HepG2 (cell line): ENCODE data around the gene CTSA. TPM values are rescaled to one million over a fixed set of nuclear protein-coding genes. Genes with fewer than 3 reads are reported as not detected.

Source experiments
- AGO1 ChIP-seq: fragments of 200-400 bp; formaldehyde crosslinking; IDR thresholded peaks from 2 replicates; pipeline ENCODE4 v1.6.1; 2017; ENCODE audit warnings: mild to moderate bottlenecking, low read depth, low read length, moderate library complexity; ENCODE audit not compliant: poor library complexity, severe bottlenecking
- AKAP8 ChIP-seq: sonication (generic); formaldehyde crosslinking; IDR thresholded peaks from 2 replicates; pipeline ENCODE4 v1.5.1; 2020; ENCODE audit warnings: mild to moderate bottlenecking, missing genetic modification reagents
- ARNT2 ChIP-seq: sonication (generic); formaldehyde crosslinking; IDR thresholded peaks from 2 replicates; pipeline ENCODE4 v1.8.0; 2022; ENCODE audit warnings: mild to moderate bottlenecking, low read depth, missing genetic modification reagents, moderate library complexity
- CBX2 ChIP-seq, 2 experiments: fragments of 200-600 bp in 1 of 2; sonication (generic); formaldehyde crosslinking in 1 of 2; IDR thresholded peaks; 2 replicates each; pipeline versions ENCODE4 v1.7.0 to v1.8.1; 2018 to 2022; ENCODE audit warnings: low read depth in 2 of 2, low read length in 1 of 2, mild to moderate bottlenecking in 1 of 2, missing genetic modification reagents in 1 of 2
- CSRNP2 ChIP-seq: sonication (generic); formaldehyde crosslinking; conservative IDR thresholded peaks from 2 replicates; pipeline ENCODE4 v1.8.0; 2022; ENCODE audit warnings: low read depth, missing genetic modification reagents
- FOXC1 ChIP-seq: sonication (generic); formaldehyde crosslinking; IDR thresholded peaks from 2 replicates; pipeline ENCODE4 v1.8.0; 2022; ENCODE audit warnings: mild to moderate bottlenecking, missing genetic modification reagents, borderline replicate concordance
- GABPB1 ChIP-seq: IDR thresholded peaks from 2 replicates; pipeline ENCODE4 v1.6.1; 2016; ENCODE audit warnings: mild to moderate bottlenecking, missing genetic modification reagents, moderate library complexity, missing compliant biosample characterization
- GLI4 ChIP-seq: sonication (generic); formaldehyde crosslinking; IDR thresholded peaks from 2 replicates; pipeline ENCODE4 v1.5.1; 2020; ENCODE audit warnings: missing genetic modification reagents, mild to moderate bottlenecking, moderate library complexity, borderline replicate concordance
- HES4 ChIP-seq: sonication (generic); formaldehyde crosslinking; IDR thresholded peaks from 2 replicates; pipeline ENCODE4 v1.9.0; 2021; ENCODE audit warnings: mild to moderate bottlenecking, missing genetic modification reagents, borderline replicate concordance
- HNRNPH1 ChIP-seq: fragments of 200-400 bp; formaldehyde crosslinking; optimal IDR thresholded peaks from 2 replicates; pipeline ENCODE3; 2017; ENCODE audit warnings: mild to moderate bottlenecking, low read depth, low read length
- HOXA3 ChIP-seq: sonication (generic); formaldehyde crosslinking; IDR thresholded peaks from 2 replicates; pipeline ENCODE4 v1.5.0; 2020; ENCODE audit warnings: missing genetic modification reagents
- MYPOP ChIP-seq: sonication (generic); formaldehyde crosslinking; IDR thresholded peaks from 2 replicates; pipeline ENCODE4 v1.8.1; 2023; ENCODE audit warnings: mild to moderate bottlenecking, moderate library complexity, missing genetic modification reagents
- NCOR1 ChIP-seq: fragments of 200-600 bp; sonication (generic); IDR thresholded peaks from 2 replicates; pipeline ENCODE4 v1.7.0; 2017; ENCODE audit warnings: antibody characterized with exemption, low read length, borderline replicate concordance
- NFKBIZ ChIP-seq: IDR thresholded peaks from 2 replicates; pipeline ENCODE4 v1.6.1; 2018; ENCODE audit warnings: missing genetic modification reagents, missing compliant biosample characterization
- NFYC ChIP-seq: IDR thresholded peaks from 2 replicates; pipeline ENCODE4 v1.6.1; 2016; ENCODE audit warnings: missing genetic modification reagents, missing compliant biosample characterization
- POLR2G ChIP-seq: fragments of 200-400 bp; formaldehyde crosslinking; IDR thresholded peaks from 2 replicates; pipeline ENCODE4 v1.6.1; 2018; ENCODE audit warnings: mild to moderate bottlenecking, low read depth, low read length, moderate library complexity
- RXRB ChIP-seq: IDR thresholded peaks from 2 replicates; pipeline ENCODE4 v1.6.1; 2016; ENCODE audit warnings: borderline replicate concordance, missing genetic modification reagents, missing compliant biosample characterization
- ZEB1 ChIP-seq: IDR thresholded peaks from 2 replicates; pipeline ENCODE4 v1.6.1; 2012; ENCODE audit warnings: mild to moderate bottlenecking, low read depth, inconsistent platforms; ENCODE audit not compliant: insufficient replicate concordance
- ZNF121 ChIP-seq: sonication (generic); formaldehyde crosslinking; IDR thresholded peaks from 2 replicates; pipeline ENCODE4 v1.5.0; 2020; ENCODE audit warnings: mild to moderate bottlenecking, missing genetic modification reagents
- ZNF232 ChIP-seq: sonication (generic); formaldehyde crosslinking; IDR thresholded peaks from 2 replicates; pipeline ENCODE4 v1.4.0; 2020; ENCODE audit warnings: missing genetic modification reagents, borderline replicate concordance
- ZNF350 ChIP-seq: sonication (generic); formaldehyde crosslinking; IDR thresholded peaks from 2 replicates; pipeline ENCODE4 v1.4.0; 2020; ENCODE audit warnings: mild to moderate bottlenecking, low read depth, missing genetic modification reagents, borderline replicate concordance
- ZNF484 ChIP-seq: sonication (generic); formaldehyde crosslinking; IDR thresholded peaks from 2 replicates; pipeline ENCODE4 v1.5.1; 2020; ENCODE audit warnings: mild to moderate bottlenecking, low read depth, missing genetic modification reagents, borderline replicate concordance
- ZNF547 ChIP-seq: sonication (generic); formaldehyde crosslinking; IDR thresholded peaks from 2 replicates; pipeline ENCODE4 v1.5.1; 2020; ENCODE audit warnings: mild to moderate bottlenecking, missing genetic modification reagents
- ZNF558 ChIP-seq: sonication (generic); formaldehyde crosslinking; IDR thresholded peaks from 2 replicates; pipeline ENCODE4 v1.9.0; 2022; ENCODE audit warnings: mild to moderate bottlenecking, missing genetic modification reagents, borderline replicate concordance
- ZNF580 ChIP-seq: IDR thresholded peaks from 2 replicates; pipeline ENCODE4 v1.6.1; 2016; ENCODE audit warnings: low read depth, borderline replicate concordance
- polyA plus RNA-seq, 8 experiments: library from polyadenylated mRNA; depleted of rRNA in 3 of 8; stranded (reverse) in 7 of 8; unstranded in 1 of 8; fragments of >200 nt; fragmentation: Illumina TruSeq in 4 of 8; extraction: Trizol in 4 of 8; gene quantifications; 2 replicates each; pipeline versions ENCODE4 v1.2.1 to v1.2.3, GENCODE V29; 2011 to 2016; ENCODE audit warnings: low read depth in 4 of 8, missing spikeins in 1 of 8, mixed read lengths in 1 of 8; ENCODE audit not compliant: insufficient read depth in 1 of 8
- total RNA-seq, 5 experiments: library from RNA; depleted of rRNA; stranded (reverse); fragments of >200 nt; fragmentation: Illumina TruSeq; extraction: Trizol; gene quantifications; 2 replicates each; pipeline ENCODE4 v1.2.3, GENCODE V29; 2016; ENCODE audit warnings: low read depth in 1 of 5

Gene CTSA
- total and polyA plus RNA-seq, 2 of the 13 experiments (the other 11 are each of a cell fraction or from before 2014, with no cell fraction given), result 202 to 231 TPM

- TF ChIP-seq FOXC1 (CRISPR knock-in tag), result peak; percentile 38; the same call in 1 of the 2 replicates
- TF ChIP-seq ZNF580 (CRISPR knock-in tag), result no peak
- no peak for TF ChIP-seq NFYC
- no peak for TF ChIP-seq CBX2 (IDR thresholded peaks at IDR 0.05; ENCODE audit: low read depth, low read length)
- TF ChIP-seq CBX2 (CRISPR knock-in tag; IDR thresholded peaks at IDR 0.05; ENCODE audit: low read depth), result no peak
- TF ChIP-seq GABPB1 (CRISPR knock-in tag), result peak; percentile 51; the same call in 1 of the 2 replicates
- TF ChIP-seq ZNF558, result no peak
- TF ChIP-seq ZNF350 (CRISPR knock-in tag), result no peak; the same call in 1 of the 2 replicates
- no peak for TF ChIP-seq ZEB1
- TF ChIP-seq HNRNPH1, result no peak
- peak; percentile 24; the same call in 1 of the 2 replicates for TF ChIP-seq HOXA3 (CRISPR knock-in tag)
- TF ChIP-seq AKAP8 (CRISPR knock-in tag), result no peak
- no peak for TF ChIP-seq ZNF232 (CRISPR knock-in tag)
- 0 out of 2 replicates have a peak, but pooled peaks have one; percentile 27 for TF ChIP-seq ZNF484 (CRISPR knock-in tag)
- no peak for TF ChIP-seq ZNF547 (CRISPR knock-in tag)
- no peak for TF ChIP-seq NCOR1
- TF ChIP-seq CSRNP2 (CRISPR knock-in tag), result no peak
- TF ChIP-seq ZNF121 (CRISPR knock-in tag), result no peak
- peak; percentile 52; the same call in 1 of the 2 replicates for TF ChIP-seq POLR2G
- TF ChIP-seq RXRB (CRISPR knock-in tag), result no peak
- no peak for TF ChIP-seq MYPOP (CRISPR knock-in tag)
- TF ChIP-seq AGO1, result peak; percentile 77
- TF ChIP-seq ARNT2, result no peak
- peak; percentile 66; the same call in 1 of the 2 replicates for TF ChIP-seq HES4
- no peak for TF ChIP-seq NFKBIZ (CRISPR knock-in tag)
- no peak for TF ChIP-seq GLI4 (CRISPR knock-in tag)
Measured at GRCh38 chr20:45911486-45912343, 20.6 kb downstream of the CTSA start, which contains the start of gene PLTP (continued).
